Measurements from ENCODE around the gene WNT8A. TPM values are rescaled to one million over a fixed set of nuclear protein-coding genes. Genes with fewer than 3 reads are reported as not detected.
A peak's percentile ranks its signal among the peaks of the same experiment; 100 is the strongest.
"Not testable (repeated sequence)": the region's sequence is repeated elsewhere in the genome, so short reads cannot be mapped to it uniquely, and the experiment has no call there.

WNT8A gene, protein sequence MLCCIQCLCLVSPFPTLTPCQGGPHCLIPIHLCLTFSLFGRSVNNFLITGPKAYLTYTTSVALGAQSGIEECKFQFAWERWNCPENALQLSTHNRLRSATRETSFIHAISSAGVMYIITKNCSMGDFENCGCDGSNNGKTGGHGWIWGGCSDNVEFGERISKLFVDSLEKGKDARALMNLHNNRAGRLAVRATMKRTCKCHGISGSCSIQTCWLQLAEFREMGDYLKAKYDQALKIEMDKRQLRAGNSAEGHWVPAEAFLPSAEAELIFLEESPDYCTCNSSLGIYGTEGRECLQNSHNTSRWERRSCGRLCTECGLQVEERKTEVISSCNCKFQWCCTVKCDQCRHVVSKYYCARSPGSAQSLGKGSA
- not detected for total RNA-seq

DNA sequence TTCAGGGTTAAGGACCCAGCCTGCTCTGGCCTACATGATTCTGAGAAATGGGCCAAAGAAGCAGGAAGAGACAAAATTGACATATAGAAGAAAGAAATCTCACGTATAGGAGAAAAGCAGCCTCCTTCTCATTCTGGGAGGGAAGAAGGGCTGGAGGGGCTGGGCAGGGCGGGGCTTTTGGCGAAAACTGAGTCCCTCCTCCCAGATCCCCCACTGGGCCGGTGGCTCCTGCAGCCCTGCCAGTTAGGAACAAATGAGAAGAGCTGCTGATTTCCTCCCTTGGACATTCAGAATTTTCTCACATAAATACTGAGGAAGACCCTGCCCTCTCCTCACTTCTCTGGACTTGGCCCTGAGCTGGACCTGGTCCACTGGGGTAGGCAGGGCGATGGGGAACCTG lies at the start of gene WNT8A:
WNT8A (plus strand) TSS at position 332 of the 400 bp plus-strand sequence. CDS start 95 bp downstream, outside the sequence.
- ATAC-seq (ENCODE audit: low FRiP score): no peak
- TF ChIP-seq, protein P1, sequence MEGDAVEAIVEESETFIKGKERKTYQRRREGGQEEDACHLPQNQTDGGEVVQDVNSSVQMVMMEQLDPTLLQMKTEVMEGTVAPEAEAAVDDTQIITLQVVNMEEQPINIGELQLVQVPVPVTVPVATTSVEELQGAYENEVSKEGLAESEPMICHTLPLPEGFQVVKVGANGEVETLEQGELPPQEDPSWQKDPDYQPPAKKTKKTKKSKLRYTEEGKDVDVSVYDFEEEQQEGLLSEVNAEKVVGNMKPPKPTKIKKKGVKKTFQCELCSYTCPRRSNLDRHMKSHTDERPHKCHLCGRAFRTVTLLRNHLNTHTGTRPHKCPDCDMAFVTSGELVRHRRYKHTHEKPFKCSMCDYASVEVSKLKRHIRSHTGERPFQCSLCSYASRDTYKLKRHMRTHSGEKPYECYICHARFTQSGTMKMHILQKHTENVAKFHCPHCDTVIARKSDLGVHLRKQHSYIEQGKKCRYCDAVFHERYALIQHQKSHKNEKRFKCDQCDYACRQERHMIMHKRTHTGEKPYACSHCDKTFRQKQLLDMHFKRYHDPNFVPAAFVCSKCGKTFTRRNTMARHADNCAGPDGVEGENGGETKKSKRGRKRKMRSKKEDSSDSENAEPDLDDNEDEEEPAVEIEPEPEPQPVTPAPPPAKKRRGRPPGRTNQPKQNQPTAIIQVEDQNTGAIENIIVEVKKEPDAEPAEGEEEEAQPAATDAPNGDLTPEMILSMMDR (IDR thresholded peaks at IDR 0.05): no peak
- no peak for DNase-seq (ENCODE audit: low spot score)

DNA sequence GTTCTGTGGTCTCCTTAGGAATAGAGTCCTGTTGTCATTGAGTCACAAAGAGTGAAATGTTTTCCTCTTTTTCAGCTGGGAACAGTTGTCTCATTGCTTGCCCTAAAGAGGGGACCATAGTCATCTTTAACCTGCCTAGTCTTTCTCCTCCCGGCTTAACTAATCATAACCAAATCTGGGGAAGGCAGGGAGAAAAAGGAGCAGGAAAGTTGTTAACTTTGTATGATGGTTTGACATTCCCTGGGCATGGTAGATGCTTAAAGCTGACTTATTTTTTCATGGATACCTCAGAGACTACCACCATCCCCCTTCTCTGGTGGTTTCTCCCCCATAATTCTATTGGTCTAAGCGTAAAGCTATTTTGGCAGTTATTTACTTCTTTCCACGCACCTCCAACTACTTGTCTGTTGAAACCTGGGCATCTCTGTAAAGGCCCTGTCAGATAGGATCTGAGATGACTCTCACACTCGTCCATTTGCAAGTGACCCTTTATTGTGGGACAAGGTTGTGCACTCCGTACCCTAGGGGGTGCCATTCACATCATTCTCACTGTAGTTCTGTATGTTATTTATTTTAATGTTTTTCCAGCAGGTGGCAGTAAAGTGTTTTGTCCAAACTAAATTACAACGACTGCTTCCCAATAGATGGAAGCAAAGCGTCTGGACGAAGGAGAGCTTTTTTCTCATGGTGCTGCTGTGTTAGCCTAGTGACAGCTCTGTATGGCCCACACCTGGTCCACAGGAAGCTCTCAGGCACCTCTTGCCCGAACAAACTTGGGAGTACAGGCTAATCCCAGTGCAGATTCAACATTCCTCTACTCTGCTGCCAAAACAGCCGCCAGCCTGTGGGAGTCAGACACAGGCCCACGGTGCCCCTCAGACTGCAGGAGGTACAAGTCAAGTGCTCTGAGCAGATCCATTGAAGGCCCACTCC lies 48.0 kb upstream of the WNT8A start:
- TF ChIP-seq, protein P1 (IDR thresholded peaks at IDR 0.05): peak in 1 of 3 donors; percentile 56
- DNase-seq (ENCODE audit: low spot score) (no peak), ATAC-seq (ENCODE audit: low FRiP score) (peak; percentile 70)

DNA sequence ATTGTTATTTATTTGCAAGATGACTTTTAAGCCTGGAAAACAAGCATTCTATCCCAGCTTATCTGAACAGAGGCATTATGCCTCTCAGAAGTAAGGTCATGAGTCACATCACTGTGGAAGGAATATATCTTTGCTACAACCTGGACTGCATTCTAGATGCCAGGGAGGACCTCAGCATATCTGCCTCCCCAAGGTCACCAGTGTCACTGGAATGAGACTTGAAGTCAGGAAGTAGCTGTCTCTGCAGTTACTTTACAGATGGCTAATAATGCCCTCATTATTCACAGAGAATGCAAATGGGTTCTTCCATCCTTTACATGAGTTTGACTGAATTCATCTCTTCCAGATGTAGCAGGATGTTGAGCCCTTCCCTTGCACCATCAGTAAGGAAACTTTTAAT lies 46.6 kb upstream of the WNT8A start:
- ATAC-seq (ENCODE audit: low FRiP score) (no peak), DNase-seq (ENCODE audit: low spot score) (no peak)
- TF ChIP-seq, protein P1 (IDR thresholded peaks at IDR 0.05): no peak

DNA sequence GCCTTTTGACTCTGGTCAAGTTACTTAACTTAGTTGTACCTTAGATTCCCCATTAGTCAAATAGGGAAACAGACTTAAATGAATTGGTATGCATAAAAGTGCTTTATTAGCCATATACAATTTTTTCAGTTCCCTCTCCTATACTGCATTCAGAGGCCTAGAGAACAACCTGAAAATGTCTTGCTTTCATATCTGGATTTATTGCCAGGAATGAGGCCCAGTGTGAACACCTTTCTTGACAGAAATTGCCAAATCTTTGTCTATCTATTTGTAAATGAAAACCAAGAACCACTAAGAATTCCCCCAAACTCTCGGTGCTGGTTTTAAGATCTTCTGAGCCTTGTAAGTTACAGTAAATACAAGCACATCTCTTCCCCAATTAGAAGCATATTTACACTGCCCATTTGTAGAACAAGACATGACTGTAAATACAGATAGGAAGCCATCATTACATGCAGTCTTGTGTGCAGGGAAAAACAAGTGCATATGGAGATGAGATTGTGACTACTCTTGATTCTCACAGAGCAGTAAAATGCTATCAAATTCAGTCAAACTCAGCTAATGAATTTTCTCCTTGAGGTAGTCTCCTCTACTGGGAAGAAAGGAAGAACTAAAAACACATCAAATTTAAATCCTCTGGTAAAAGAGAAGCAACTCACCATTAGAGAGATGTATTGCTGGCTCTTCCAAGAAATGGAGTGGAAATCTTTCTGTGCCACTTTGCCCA lies 45.8 kb upstream of the WNT8A start:
- ATAC-seq (ENCODE audit: low FRiP score): no peak
- no peak for DNase-seq (ENCODE audit: low spot score)
- TF ChIP-seq, protein P1 (IDR thresholded peaks at IDR 0.05): no peak

DNA sequence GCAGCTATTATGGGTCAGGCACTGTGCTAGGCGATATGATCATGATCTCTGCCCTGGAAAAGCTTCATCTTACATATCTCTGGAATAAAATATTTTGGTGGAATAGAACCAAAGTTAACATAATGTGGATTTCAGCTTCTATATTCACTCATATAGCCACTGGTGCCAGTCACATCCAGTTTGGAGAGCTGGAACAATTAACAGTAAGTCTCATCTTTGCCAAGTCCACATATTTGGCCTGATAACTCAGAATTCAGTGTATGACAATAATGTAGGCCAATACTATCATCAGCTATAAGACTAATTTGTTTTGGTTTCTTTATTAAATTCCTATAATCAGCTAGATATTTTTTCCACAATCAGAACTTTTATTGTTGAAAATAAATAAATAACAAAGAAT lies 45.0 kb upstream of the WNT8A start:
- TF ChIP-seq, protein P1 (IDR thresholded peaks at IDR 0.05): no peak
- DNase-seq (ENCODE audit: low spot score): no peak
- ATAC-seq (ENCODE audit: low FRiP score): no peak

DNA sequence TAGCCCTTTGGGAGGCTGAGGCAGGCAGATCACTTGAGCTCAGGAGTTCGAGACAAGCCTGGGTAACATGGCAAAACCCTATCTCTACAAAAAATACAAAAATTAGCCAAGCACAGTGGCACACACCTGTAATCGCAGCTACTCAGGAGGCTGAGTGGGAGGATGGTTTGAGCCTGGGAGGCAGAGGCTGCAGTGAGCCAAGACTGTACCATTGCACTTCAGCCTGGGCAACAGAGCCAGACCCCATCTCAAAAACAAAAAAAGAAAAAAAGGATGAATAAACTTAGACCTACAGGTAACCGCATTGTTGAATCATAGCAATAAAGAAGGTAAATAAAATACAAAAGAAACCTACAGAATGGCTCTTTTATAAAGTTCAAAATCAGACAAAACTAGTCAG lies 38.5 kb upstream of the WNT8A start:
- ATAC-seq (ENCODE audit: low FRiP score); DNase-seq (ENCODE audit: low spot score): not testable (repeated sequence)

All from omental fat pad (tissue), 4 donors.